Stimulated activated CD8-positive, alpha-beta memory T cell treated with anti-CD3 and anti-CD28 coated beads, Interleukin-15, amount 100 ng/mL, for 4 hours (primary cell): ENCODE measurements around the gene TNFRSF25.

Experiments
- DNase-seq, 2 donors: peaks; one replicate each; pipeline ENCODE4 v3.0.0-alpha.2; 2020; ENCODE audit warnings: low read depth in 2 of 2

The TNFRSF25 gene

GRCh38 chr1:6466023-6466422, at the start of gene TNFRSF25:
TNFRSF25 (minus strand) TSS chr1:6466173; CDS start chr1:6466107, 66 bp downstream.
- DNase-seq = no peak

GRCh38 chr1:6515771-6516170, 49.8 kb upstream of the TNFRSF25 start:
- DNase-seq = no peak

GRCh38 chr1:6513320-6513801, 47.4 kb upstream of the TNFRSF25 start:
- no peak for DNase-seq

- no peak for DNase-seq
Observed at GRCh38 chr1:6512908-6513280, 46.9 kb upstream of the TNFRSF25 start.

GRCh38 chr1:6512245-6512907, 46.4 kb upstream of the TNFRSF25 start:
- DNase-seq = no peak

GRCh38 chr1:6511561-6512244, 45.7 kb upstream of the TNFRSF25 start:
- no peak for DNase-seq

- no peak for DNase-seq
Observed at GRCh38 chr1:6511056-6511455, 45.1 kb upstream of the TNFRSF25 start.

GRCh38 chr1:6510493-6510892, 44.5 kb upstream of the TNFRSF25 start:
- no peak for DNase-seq

GRCh38 chr1:6509919-6510291, 43.9 kb upstream of the TNFRSF25 start:
- DNase-seq = no peak

GRCh38 chr1:6509220-6509918, 43.4 kb upstream of the TNFRSF25 start:
- DNase-seq = no peak

GRCh38 chr1:6508816-6509189, 42.8 kb upstream of the TNFRSF25 start:
- no peak for DNase-seq

GRCh38 chr1:6508154-6508815, 42.3 kb upstream of the TNFRSF25 start:
- DNase-seq = no peak

- no peak for DNase-seq
Observed at GRCh38 chr1:6507461-6507911, 41.5 kb upstream of the TNFRSF25 start.

GRCh38 chr1:6507037-6507428, 41.1 kb upstream of the TNFRSF25 start:
- DNase-seq = no peak

GRCh38 chr1:6506210-6507036, 40.5 kb upstream of the TNFRSF25 start:
- DNase-seq = no peak

GRCh38 chr1:6505367-6506209, 39.6 kb upstream of the TNFRSF25 start:
- no peak for DNase-seq

GRCh38 chr1:6504887-6505286, 38.9 kb upstream of the TNFRSF25 start:
- DNase-seq = no peak

GRCh38 chr1:6503884-6504602, 38.1 kb upstream of the TNFRSF25 start:
- DNase-seq = no peak

- no peak for DNase-seq
Observed at GRCh38 chr1:6502000-6502891, 36.3 kb upstream of the TNFRSF25 start.
